Gastroesophageal sphincter (tissue), 3 donors: ENCODE results near the gene SBK2.
A peak's percentile ranks its signal among the peaks of the same experiment; 100 is the strongest.

ENCODE experiments used
- CTCF ChIP-seq, 4 experiments: fragments of 200-600 bp in 2 of 4; fragments of 450-650 bp in 2 of 4; sonication (generic) in 1 of 4; IDR thresholded peaks; one replicate each; pipeline ENCODE4 v1.5.1; 2017 to 2019; ENCODE audit warnings: antibody characterized with exemption in 4 of 4, mild to moderate bottlenecking in 2 of 4, moderate library complexity in 2 of 4
- EP300 ChIP-seq: sonication (generic); formaldehyde crosslinking; IDR thresholded peaks from one replicate; pipeline ENCODE4 v1.6.1; 2017; ENCODE audit warnings: antibody characterized with exemption, mild to moderate bottlenecking
- POLR2A ChIP-seq, 2 donors: fragments of 450-650 bp; IDR thresholded peaks; one replicate each; pipeline ENCODE4 v1.6.1; 2017; ENCODE audit warnings: antibody characterized with exemption in 2 of 2, mild to moderate bottlenecking in 2 of 2, moderate library complexity in 1 of 2
- POLR2AphosphoS5 ChIP-seq: sonication (generic); formaldehyde crosslinking; IDR thresholded peaks from one replicate; pipeline ENCODE4 v1.6.1; 2017; ENCODE audit warnings: antibody characterized with exemption

- TF ChIP-seq CTCF (IDR thresholded peaks at IDR 0.05) (peak in 3 of 4 experiments; percentile 99 to 100 (median 99)), POLR2A (IDR thresholded peaks at IDR 0.05) (no peak), POLR2AphosphoS5 (peak; percentile 15), EP300 (no peak)
Measured at GRCh38 chr19:55503502-55504251, 33.3 kb downstream of the SBK2 start.
